NCI-H2107 treated with DMSO at 0.1 percent for 48 hours (cell line): ENCODE results near the gene INAFM2.

Experiments used
- DNase-seq: peaks from one replicate; lab custom pipeline; 2025; ENCODE audit not compliant: unreplicated experiment; lab: John Stamatoyannopoulos, UW

The INAFM2 gene

DNA sequence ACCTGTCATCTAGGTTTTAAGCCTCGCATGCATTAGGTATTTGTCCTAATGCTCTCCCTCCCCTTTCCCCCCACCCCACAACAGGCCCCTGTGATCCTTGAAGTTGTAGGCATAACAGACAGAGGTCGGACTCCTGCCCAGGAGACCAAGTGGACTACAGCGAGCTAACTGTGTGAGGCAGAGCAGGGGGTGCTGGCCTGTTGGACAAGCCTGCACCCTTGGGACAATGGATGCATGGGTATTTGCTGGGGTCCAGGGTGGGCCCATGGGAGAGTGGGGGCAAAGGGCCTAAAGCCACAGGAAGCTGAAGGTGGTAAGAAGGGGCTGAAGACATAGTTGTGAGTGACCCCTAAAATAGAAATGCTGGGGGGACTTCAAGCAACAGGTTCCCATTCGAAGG lies 18.2 kb upstream of the INAFM2 start:
- no peak for DNase-seq

DNA sequence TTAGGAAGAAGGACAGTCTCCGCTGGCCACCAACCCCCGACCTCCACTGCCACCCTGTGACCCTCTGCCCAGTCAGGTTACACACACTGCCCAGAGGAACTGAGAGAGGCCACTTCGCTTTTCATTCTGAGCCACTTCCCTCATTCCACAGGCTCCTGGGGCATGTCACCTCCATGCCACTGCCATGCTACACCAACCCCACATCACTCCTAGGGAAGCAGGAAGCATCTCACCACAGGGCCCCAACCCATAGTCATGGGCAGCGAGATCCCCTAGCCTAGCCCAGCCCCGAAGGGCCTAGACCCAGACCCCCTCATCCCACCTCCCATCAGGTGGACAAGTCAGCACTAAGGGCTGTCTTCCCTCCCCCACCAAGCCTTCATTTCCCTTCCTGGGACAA lies 17.1 kb upstream of the INAFM2 start:
- DNase-seq, result no peak

DNA sequence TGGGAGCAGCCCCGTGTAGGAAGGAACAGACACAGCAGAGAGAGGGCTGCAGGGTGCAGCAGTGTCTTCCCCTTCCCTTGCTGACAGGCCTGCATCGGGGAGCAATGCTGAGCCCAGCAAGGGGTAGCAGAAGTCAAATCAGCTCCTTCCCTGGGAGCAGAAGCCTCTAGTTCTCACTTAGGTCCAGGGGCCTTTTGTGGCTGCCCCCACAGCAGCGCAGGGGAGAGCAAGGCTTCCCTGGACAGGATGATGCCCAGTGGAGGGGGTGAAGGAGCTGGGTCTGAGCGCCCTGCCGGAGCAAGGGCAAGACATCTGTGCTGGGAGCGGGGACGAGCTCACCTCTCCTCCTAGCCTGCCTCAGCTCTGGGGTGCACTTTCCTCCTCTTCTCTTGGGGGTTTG lies 16.6 kb upstream of the INAFM2 start:
- DNase-seq, result no peak

DNA sequence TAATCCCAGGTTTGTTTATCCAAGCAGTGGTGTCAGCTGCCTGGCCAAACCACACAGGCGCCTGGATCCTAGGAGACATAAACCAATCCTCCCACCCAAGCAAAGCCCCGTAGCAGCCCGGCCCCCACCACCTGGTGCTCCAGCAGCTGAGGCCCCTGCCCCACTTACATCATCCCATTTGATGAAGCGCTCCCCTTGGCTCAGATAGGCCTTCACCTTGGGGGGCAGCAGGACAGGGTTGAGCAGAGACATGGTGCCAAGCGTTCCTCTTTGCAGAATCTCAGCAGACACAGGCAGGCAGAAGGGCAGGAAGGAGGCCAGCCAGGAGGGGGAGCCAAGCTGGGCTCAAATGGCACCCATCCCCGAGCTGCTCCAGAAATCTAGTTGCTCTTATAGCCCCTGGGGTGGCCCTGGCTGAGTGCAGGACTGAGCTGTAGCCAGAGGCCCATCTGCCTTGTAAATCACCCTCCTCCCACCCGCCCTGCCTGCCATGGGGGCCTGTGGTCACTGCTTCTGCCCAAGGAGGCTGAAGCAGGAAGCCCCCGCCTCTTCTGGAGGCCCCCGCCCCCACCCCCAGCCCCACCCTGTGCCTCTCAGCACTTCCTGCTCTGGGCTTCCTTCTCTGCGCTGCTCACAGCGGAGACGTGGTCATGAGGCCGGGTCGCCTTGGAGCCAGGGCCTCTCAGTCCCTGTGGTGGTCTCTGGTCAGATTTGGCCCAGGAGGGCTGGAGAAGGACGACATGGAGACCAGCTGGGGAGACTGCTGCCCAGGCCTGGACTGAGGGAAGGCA lies 15.9 kb upstream of the INAFM2 start, which contains the start of gene PLCB2:
Gene PLCB2 (minus strand): TSS at position 515 of the 791 bp plus-strand sequence. CDS start 263 bp downstream, at position 252.
- no peak for DNase-seq

DNA sequence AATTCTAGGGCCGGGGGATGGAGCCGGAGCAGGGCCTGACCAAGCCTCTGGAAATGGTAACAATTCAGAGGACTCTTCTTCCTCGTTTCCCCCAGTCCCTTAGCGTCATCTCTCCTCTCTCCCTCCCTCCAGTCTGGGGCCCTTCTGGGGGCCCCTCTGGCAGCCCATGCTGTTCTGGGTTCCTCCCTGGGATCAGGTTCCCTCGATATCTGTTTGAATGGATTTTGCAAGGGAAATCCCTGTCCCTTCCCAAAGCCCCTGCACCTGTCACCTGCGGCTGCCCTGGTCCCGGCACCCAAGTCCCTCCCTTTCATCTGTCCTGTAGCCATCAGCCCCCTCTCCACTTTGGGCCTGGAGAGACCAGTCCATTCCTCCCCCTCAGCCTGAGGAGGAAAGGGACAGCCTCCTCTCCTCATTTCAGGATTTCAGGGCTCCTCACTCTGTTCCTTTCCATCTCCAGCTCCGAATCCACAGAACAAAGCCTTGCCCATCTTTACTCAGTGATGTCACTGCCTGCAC lies 14.1 kb upstream of the INAFM2 start:
- no peak for DNase-seq

DNA sequence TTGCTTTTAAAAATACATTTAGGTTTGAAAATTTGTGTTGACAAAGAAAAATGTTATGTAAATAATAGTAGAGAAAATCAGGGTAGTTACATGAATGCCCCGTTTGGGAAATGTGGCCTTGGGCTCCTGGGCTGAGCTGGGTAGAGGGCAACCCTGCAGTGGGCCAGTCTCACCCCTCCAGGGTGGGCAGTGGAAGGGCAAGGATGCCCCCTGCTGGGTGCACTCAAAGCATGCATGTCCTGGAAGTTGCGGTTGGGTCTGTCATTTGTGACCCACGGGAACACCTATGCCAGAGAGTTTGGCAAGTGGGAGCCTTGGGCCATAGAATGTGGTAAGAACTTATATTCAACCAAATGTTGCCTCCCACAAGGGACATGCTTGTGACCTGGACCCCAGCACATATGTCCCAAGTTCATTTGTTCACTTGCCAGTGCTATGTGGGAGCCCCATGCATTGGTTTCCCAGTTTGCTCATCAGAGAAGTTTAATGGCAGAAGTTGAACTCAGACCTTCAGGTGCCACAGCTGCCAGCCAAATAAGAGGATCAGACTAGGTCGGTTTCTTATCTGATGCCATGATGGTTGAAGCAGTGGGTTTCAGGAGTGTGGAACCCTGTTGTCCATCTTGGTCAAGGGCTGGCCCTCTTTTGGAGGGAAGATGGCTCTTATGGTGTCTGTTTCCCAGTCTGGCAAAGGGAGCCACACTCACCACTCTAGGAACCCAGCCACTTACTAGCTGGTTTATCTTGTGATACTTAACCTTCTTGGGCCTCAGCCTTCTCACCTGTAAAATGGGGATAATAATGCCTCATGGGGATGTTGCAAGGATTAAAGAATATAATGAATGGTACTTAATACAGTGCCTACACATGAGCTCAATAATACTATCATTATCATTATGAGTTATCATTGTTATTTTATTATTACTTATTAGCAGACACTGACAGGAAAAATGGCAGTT lies 13.2 kb upstream of the INAFM2 start:
- no peak for DNase-seq

DNA sequence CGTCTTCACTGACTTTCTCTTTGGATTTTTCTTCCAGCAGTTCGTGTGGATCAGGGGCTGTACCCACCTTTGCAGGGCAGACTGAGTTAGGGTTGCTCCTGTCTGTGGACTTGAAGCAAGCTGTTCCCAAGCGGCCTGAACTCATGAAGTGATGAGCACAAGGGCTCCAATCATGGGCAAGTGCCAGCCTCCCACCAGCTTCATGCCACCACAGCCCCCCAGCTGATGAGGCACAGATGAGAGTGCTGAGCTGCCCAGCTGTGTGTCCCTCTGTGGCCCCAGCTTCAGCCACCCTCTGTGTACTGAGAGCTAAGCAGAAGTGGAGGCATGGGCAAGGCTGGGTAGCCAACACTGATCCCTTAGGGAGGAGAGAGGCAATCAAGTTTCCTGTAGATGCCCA lies 12.5 kb upstream of the INAFM2 start:
- no peak for DNase-seq

DNA sequence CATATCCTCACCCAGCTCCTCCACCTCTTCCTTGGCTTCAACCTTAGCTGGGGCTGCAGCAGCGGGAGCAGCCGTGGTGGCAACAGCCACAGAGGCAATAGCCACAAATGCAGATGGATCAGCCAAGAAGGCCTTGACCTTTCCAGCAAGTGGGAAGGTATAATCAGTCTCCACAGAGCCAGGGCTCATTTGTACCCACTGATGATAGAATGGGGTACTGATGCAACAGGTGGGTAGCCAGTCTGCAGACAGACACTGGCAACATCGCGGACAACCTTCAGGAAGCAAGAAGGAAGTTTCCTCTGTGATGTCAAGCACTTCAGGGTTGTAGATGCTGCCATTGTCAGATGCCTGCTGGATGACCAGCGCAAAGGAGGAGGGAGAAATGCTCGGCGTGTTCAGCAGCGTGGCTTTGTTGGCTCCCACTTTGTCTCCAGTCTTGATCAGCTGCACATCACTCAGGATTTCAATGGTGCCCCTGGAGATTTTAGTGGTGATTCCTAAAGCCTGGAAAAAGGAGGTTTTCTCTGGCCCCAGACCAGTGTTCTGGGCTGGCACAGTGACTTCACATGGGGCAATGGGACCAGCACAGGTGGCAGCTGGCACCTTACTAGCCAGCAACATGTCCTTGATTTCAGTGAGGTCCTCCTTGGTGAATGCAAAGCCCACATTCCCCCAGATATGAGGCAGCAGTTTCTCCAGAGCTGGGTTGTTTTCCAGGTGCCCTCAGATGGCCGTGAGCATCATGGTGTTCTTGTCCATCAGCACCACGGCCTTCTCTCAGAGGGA lies 10.9 kb upstream of the INAFM2 start:
- DNase-seq, result no peak

DNA sequence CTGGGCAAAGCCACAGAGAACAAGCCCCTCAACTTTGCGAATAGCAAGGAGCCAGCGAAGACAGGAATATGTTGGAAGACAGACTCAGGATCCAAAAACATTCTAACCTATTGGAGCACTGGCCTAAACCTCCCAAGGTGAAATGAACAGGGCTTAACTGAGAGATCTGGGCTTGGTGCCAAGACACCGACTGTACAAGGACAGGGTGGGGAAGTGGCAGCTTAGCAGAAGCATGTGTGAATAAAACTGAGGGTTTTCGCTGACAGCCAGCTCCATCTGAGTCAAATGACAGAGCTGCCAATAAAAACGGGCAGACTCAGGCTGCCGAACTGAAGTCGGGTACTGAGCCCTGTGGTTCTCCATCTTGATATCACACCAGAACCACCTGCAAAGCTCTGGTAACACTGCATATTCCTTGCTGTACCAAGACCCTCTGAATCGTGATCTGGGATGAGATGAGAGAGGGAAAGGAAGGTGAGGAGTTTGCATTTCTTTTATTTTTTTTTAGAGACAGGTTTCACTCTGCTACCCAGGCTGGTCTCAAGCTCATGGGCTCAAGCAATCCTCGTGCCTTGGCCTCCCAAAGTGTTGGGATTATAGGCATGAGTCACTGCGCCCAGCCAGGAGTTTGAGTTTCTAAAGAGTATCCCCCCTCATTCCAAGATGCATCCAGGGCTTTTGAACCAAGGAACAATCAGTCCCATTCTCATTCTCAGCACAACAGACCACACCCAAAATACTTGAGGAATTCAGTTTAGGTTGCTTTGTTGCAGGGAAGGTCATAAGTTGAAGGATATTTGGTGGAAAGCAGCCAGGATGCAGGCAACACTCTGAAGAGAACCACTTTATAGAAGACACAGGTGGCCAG lies 9.7 kb upstream of the INAFM2 start:
- peak; percentile 52 for DNase-seq

DNA sequence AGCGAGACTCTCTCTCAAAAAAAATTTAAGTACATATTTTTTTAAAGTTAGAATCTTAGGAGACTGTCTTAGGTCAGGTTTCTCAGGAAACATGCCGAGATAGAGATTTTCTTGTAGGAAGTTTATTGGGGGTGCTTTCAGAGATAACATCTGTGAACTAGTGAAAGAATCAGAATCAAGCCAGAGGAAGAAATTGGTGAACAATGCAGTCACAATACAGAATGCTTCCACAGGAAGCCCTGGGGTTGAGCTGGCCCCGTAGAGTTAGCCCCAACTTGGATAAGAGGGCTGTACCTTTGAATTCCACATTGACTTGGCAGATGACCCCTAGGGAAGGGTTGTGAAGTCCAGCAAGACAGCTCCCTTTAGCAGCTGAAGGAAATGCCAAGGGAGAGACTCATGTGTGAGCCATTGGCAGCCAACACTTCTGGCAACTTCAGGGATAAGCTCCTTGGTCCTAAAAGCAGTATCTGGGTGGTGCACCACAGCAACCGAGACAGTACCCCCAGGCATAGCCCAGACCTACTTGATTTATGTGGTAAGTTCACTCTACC lies 8.7 kb upstream of the INAFM2 start:
- no peak for DNase-seq

DNA sequence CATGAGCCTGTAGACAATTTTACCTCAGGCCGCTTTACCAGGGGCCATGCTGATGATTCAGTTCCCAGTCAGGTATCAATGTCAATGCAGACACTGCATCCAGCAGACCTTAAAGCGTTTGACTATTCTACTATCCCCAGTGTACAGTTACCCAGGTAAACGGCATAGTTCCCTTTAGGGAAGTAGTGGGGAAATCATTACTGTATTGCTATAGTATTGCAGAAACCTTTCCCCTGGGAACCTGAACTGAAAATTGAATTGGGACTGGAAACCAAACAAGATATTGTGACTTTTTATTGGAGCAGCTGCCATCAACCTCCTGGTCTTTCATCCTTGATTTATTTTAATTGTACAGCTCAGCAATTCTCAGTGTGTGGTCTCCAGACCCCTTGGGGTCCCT lies 6.6 kb upstream of the INAFM2 start:
- DNase-seq, result no peak

DNA sequence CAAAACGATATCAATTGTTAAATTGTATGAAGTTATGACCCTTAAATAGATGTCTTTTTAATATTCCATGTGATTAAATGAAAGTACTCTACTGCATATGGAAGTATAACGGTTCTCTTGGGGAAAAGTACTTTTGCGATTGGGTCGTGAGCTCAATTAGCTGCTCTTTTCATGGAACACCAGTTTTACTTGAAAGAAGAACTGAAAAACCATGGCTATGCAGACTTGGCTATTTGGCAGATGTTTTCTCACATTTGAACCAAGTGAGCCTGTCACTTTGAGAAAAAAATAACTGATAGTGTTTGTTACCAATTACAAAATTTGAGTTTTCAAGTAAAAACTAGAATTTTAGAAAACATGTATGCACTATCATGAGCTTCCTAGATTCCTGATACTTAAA lies 5.9 kb upstream of the INAFM2 start:
- DNase-seq, result no peak

DNA sequence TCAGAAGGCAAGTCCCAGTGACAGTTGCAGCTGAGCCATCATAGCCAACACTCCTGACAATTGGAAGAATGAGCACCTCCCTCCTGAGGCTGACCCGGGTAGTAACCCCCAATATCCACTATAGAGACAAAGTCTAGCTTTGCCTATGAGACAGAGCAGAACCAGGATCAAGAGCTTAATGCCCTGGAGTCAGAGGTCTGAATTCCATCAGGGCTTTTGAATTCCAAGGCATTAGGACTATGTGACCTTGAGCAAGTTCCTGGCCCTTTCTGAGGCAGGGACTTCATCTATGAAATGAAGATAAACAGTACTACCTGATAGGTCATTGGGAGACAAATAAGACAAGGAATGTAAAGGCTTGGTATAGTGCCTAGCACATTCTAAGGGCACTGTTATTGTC lies 3.1 kb upstream of the INAFM2 start:
- no peak for DNase-seq

DNA sequence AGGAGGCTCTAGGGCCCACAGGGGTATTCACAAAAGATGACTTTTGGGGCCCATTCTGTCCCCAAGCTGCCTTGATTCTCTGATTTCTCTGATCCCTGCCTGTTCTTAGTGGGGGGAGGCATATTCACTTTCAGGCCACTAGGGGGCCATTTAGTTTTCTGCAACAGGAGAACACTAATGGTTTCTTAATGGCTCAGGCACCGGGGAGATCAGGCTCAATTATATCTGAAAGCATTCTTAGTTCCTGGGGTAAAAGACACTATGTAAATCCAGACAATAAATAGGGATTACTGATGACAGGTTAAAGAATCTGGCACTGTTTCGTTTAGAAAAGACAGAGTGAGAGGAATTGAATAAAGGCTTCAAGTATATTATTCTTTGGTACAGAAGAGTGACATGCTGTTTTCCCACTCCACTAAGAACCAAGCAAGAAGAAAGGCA lies 2.5 kb upstream of the INAFM2 start:
- peak; percentile 75 for DNase-seq

DNA sequence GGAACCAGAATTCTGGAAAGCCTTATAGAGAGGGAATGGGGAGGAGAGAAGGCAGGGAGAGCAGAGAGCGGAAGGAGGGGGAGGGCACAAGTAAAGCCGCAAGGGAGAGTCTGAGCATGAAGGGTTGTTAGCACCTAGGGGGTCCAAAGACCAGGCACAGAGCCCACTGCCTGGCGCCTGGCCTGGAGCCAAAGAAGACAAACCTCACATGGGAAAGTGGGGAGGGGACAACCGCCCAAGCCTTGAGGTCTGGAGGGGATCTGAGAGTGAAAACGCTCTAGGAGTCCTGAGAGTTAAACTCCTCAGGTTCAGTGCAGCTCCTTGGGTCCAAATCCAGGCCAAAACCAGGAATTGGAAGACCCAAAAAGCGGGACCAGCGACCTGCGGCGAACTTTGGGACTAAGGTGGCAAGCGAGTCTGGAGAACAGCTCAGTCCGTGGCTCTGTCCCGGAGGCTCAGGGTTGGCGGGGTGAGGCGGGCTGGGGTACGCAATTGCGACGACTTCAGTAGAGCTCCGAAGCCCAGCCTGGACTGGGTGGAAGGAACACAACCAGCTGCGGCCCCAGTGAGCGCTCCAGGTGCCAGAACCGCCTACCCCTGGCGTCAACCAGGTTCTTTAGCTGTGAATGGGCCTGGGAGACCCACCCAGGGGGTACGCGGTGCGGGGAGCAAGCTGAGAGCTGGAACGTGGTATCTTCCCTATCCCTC lies 807 bp upstream of the INAFM2 start:
- DNase-seq, result no peak

DNA sequence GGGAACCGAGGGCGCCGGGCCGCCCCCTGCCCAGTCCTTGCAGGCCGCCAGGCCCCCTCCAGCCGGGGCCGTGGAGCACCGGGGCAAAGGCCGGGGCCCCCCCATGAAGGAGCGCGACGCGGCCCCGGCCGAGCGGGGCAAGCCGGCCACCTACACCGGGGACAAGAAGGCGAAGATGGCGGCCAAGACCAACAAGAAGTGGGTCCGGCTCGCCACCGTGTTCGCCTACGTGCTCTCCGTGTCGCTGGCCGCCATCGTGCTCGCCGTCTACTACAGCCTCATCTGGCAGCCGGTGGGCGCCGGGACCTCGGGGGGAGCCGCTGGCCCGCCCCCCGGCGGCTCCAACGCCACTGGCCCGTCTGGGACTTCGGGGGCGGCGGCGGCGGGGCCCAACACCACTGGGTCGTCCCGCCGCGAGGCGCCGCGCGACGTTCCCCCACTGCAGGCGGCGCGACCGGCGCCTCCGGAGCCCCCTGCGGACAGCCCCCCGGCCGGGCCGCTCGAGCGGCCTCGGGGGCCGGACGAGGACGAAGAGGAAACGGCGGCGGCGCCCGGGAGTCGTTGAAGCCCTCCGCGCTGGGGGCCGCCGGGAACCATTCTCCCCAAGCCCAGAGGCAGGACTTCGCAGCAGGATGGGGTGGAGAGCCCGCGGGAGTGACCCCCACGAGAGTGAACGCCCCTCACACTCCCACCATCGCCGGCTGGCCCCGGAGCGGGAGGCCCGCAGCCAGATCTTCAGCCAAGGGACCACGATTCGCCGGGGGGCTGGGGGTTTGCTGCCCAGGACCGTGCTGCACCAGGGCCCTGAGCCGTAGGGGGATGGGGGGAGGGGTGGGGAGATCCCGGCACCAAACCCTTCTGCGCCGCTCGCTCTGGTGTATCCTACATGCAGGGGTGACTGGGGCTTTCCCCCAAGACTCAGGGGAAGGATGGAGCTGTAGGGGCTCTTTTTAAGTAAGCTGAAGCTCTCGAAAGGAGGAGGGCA lies 753 bp downstream of the INAFM2 start:
- no peak for DNase-seq

DNA sequence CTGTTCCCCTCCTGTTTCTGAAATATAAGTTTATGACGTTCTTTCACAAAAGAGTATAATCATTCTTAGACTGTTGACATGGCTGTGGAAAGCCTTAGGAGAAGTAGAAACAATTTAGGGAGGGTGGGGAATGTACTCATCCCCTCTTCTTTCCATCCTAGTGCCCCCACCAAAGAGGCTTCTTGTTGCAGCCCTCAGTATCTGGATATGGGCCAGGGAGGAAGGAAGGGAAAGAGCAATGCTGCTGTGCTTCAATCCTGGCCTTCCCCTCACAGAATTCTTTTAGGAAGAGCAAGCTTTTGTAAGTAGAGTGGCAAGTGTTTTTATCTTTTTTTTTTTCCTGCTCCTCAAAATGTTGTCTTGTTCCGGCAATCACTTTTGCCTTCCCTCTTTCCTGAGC lies 1.7 kb downstream of the INAFM2 start:
- no peak for DNase-seq

DNA sequence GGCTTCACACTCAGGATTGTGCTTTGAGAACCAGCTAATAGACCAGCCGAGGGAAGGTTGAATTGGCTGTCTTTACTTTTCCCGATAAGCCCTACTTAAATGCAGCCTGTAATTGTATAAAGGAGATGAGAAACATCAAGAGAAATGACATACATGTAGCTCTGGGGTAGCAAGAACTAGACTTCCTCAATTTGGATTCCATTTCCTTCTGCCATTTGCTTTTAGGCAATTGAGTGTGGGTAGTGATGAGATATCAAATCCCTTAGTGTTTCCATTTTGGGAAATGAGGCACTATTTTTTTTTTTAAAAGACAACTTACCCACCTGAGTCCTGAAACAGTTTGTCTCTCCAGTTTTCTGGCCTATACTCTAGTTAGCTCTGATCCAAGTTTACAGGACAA lies 2.2 kb downstream of the INAFM2 start:
- no peak for DNase-seq
